Naive thymus-derived CD8-positive, alpha-beta T cell (primary cell): ENCODE data around the gene PTGES2. TPM values are rescaled to one million over a fixed set of nuclear protein-coding genes. Genes with fewer than 3 reads are reported as not detected.

Experiments used
- ATAC-seq, 2 donors: fragments of 150-1000 bp; cut with Tn5 transposase in 1 of 2; sonication (Bioruptor Pico), chemical (Tn5 transposase) in 1 of 2; 1 replicate in 1 of 2; 2 replicates in 1 of 2; pipeline ENCODE4 v1.10.0; 2021; ENCODE audit warnings: mild to moderate bottlenecking in 2 of 2, moderate library complexity in 2 of 2
- POLR2A ChIA-PET: fragments of 350-600 bp; sonication (Branson Sonifier 250); formaldehyde crosslinking; loops from one replicate; lab custom pipeline; 2021; ENCODE audit warnings: antibody characterized with exemption; lab: Charles Lee
- DNase-seq, 10 donors: peaks; one replicate each; pipeline versions ENCODE4 v3.0.0 to v3.0.0-alpha.2; 2020 to 2022
- H3K27ac Mint-ChIP-seq, 10 donors: one replicate each; pipeline ENCODE4 v1.8.0; 2020 to 2022; ENCODE audit warnings: mild to moderate bottlenecking in 10 of 10, mixed read lengths in 10 of 10, moderate library complexity in 4 of 10, inconsistent platforms in 1 of 10
- H3K27me3 Mint-ChIP-seq, 5 donors: one replicate each; pipeline ENCODE4 v1.8.0; 2021 to 2022; ENCODE audit warnings: mixed read lengths in 5 of 5
- H3K36me3 Mint-ChIP-seq, 3 donors: one replicate each; pipeline ENCODE4 v1.8.0; 2020 to 2022; ENCODE audit warnings: mixed read lengths in 3 of 3, mild to moderate bottlenecking in 2 of 3, inconsistent platforms in 1 of 3
- H3K4me1 Mint-ChIP-seq, 4 donors: one replicate each; pipeline ENCODE4 v1.8.0; 2021 to 2022; ENCODE audit warnings: mixed read lengths in 4 of 4
- H3K4me3 Mint-ChIP-seq, 10 donors: one replicate each; pipeline ENCODE4 v1.8.0; 2020 to 2022; ENCODE audit warnings: mild to moderate bottlenecking in 10 of 10, mixed read lengths in 10 of 10, moderate library complexity in 6 of 10, inconsistent platforms in 1 of 10
- H3K9me3 Mint-ChIP-seq, 9 donors: one replicate each; pipeline ENCODE4 v1.8.0; 2020 to 2022; ENCODE audit warnings: mixed read lengths in 9 of 9, mild to moderate bottlenecking in 3 of 9, inconsistent platforms in 1 of 9, moderate library complexity in 1 of 9
- polyA plus RNA-seq, 3 donors: library from polyadenylated mRNA; unstranded; fragments of 300-500 nt; fragmentation: Illumina TruSeq; gene quantifications; one replicate each; pipeline ENCODE4 v1.2.3, GENCODE V29; 2021
- total RNA-seq, 8 experiments: library from RNA in 2 of 8; stranded (reverse) in 2 of 8; gene quantifications; one replicate each; pipeline ENCODE4 v1.2.3 and lab custom pipeline; 2021 to 2026

Gene PTGES2
- total and polyA plus RNA-seq, 5 experiments from 2014 or later = 28.9 to 75.6 (median 49.8) TPM

DNA sequence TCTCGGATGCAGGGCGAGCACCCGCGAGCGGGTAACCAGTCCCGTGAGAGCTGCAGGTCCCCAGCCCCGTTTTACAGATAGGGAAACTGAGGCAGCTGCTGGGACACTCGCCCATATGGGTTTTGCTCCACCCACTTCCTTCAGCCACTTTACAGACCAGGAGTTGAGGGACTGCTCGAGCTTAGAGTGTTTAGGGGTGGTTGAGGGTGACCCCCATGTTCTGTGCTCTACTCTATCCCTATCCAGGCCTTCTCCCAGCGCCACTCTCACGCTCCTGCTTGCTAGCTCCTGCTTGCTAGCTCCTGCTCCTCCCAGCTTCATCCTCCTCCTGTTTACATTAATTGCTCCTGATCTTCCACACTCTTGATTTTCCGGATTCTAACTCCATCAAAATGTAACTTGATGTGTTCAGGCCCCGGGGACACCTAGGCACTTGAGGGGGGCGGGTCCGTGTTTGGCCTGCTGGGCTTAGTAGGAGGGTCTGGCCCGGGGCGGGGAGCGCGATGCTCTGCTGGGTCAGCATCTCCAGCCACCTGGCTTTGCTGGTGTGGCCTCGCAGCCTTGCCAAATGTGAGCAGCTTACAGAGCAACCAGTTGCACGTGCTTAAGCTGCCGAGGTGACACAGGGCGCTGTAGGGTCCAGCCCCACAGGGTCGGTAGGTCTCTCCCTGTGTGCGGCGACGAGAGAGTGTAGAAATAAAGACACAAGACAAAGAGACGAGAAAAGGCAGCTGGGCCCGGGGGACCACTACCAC is 1.5 kb upstream of the PTGES2 start:
- peaks cover 0 to 7% (median 2%) of the 10 kb centered on the region in 3 donors for H3K36me3 Mint-ChIP-seq
- peak overlapping the region; percentile 81 to 100 (median 98) for H3K27ac Mint-ChIP-seq
- POLR2A ChIA-PET = interaction anchor here (0.5 to 2.4 kb wide), 14 partner anchors 11 to 403 kb away, joined by 3 to 14 read pairs (median 4); partner anchors contain the start of genes BBLN, NAIF1, SLC25A25 and SWI5
- peak overlapping the region; percentile 92 to 99 (median 98) for H3K4me3 Mint-ChIP-seq
- peaks cover 20 to 46% (median 34%) of the 10 kb centered on the region in 4 donors for H3K4me1 Mint-ChIP-seq
- no peaks in the 10 kb centered on the region for H3K9me3 Mint-ChIP-seq
- ATAC-seq (no peak), DNase-seq (no peak)
- H3K27me3 Mint-ChIP-seq = peaks cover 0 to 6% (median 0%) of the 10 kb centered on the region in 5 donors

GRCh38 chr9:128127990-128128835 is 684 bp upstream of the PTGES2 start:
- no peaks in the 10 kb centered on the region for H3K9me3 Mint-ChIP-seq
- peaks cover 20 to 46% (median 34%) of the 10 kb centered on the region in 4 donors for H3K4me1 Mint-ChIP-seq
- peak overlapping the region; percentile 98 to 100 (median 99) for H3K27ac Mint-ChIP-seq
- peaks cover 0 to 3% (median 0%) of the 10 kb centered on the region in 5 donors for H3K27me3 Mint-ChIP-seq
- peak; percentile 76 to 85 for ATAC-seq
- peaks cover 0 to 15% (median 2%) of the 10 kb centered on the region in 3 donors for H3K36me3 Mint-ChIP-seq
- POLR2A ChIA-PET = interaction anchor here (0.5 to 2.4 kb wide), 13 partner anchors 11 to 404 kb away, joined by 3 to 14 read pairs (median 4); partner anchors contain the start of genes BBLN, NAIF1, SLC25A25 and SWI5
- peak; percentile 75 to 98 (median 88) for DNase-seq
- H3K4me3 Mint-ChIP-seq = peak overlapping the region; percentile 92 to 99 (median 98)

DNA sequence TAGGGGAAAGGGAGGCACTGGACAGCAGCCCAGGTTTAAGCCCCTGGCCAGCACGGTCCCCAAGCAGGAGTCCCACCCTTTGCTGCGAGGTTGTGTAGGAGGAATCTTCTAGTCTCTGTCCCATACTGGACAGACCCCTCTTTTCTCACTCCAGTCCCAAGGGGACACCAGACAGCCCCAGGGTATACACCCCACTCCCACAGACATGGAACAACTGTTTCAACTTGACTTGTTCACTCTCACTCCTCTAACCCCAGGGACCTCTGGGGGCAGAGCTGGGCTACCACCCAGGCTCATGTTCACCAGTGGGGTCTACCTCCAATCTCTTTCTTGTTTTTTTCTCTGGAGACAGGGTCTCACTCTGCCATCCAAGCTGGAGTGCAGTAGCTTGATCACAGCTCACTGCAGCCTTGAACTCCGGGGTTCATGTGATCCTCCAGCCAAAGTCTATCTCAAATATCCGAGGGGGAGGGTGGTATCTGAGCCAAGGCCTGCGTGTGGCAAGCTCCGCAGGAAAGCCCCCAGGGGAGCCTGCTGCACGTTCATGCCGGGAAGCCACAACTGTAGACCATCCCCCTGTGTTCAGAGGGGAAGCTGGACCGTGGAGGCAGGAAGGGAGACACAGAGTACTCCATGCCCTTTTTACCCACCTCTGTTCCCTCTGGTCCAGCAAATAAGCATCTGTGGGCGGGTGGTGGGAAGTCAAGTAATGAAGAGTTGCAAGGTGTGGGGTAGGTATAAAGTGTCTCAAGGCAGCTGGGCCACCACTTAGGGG is 1.8 kb downstream of the PTGES2 start:
- POLR2A ChIA-PET = interaction anchor here (1.5 kb wide), 1 partner anchor 34 kb away, joined by 5 read pairs; no protein-coding TSS in a partner anchor
- Mint-ChIP-seq H3K36me3 (peaks cover 0 to 34% (median 2%) of the 10 kb centered on the region in 3 donors), H3K4me1 (peaks cover 20 to 46% (median 34%) of the 10 kb centered on the region in 4 donors), H3K9me3 (no peaks in the 10 kb centered on the region), H3K27ac (peak overlapping the region; percentile 47 to 82 (median 74)), H3K27me3 (no peaks in the 10 kb centered on the region), H3K4me3 (peak overlapping the region; percentile 77 to 99 (median 84))
- no peak for ATAC-seq
- no peak for DNase-seq

DNA sequence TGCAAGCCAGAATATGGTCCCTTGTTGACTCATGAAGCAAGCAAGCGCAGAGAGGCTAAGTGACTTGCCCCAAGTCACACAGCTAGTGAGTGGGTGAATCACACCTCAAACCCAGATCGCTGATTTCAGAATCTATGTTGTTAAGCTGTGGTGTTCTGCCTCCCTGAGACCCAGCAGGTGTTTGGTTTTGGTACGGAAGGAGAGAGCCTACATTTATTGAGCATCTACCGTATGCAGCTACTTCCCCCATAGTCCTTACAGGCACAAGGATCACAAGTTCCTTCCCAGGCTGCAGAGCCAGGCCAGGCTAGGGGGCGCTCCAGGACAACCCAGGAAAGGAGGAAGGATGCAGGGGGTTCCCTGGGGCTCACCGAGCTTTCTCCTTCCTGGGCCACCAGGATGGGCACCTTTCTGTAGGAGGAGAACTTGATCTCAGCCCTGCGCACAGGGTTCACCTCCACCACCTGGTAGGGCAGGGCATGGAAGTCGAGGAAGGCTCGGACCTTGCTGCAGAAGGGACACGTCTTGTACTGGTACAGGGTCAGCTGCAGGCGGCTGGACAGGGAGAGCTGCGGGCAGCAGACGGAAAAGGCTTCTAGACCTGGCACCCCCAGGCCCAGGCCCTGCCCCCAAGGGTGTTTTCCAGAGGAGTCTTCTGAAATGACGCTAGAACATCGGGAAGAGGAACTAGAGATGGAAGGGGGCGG is 2.5 kb downstream of the PTGES2 start:
- Mint-ChIP-seq H3K4me3 (peak overlapping the region; percentile 42 to 99 (median 64)), H3K27ac (peak overlapping the region; percentile 29 to 85 (median 54))

DNA sequence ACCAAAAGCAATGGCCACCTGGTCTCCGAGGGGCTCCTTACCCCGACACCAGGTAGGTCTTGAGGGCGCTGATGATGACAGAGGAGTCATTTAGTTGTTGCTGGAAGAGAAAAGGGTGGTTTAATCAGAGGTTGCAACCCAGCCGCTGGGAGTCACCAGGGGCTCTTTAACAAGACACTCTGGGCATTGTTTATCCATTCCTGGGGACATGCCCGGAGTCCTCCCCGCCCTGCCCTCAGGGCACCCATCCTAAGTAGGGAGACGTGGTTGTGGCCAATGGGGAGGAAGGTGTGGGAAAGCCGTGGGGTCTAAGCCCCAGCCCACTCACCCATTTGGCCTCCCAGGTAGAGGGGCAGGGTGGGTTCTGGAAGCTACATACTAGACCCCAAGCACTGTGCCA is 3.1 kb downstream of the PTGES2 start:
- ATAC-seq = no peak
- Mint-ChIP-seq H3K9me3 (no peaks in the 10 kb centered on the region), H3K4me1 (peaks cover 19 to 37% (median 29%) of the 10 kb centered on the region in 4 donors), H3K27ac (peak overlapping the region in 5 of 10 donors; percentile 41 to 85 (median 60)), H3K36me3 (peaks cover 0 to 34% (median 2%) of the 10 kb centered on the region in 3 donors), H3K27me3 (no peaks in the 10 kb centered on the region), H3K4me3 (peak overlapping the region in 5 of 10 donors; percentile 38 to 91 (median 48))
- POLR2A ChIA-PET = no interaction called here
- DNase-seq = no peak

More for the DNA sequence above, 2.5 kb downstream of the PTGES2 start:
- DNase-seq = peak in 2 of 10 donors; percentile 18 to 34
- peaks cover 0 to 34% (median 2%) of the 10 kb centered on the region in 3 donors for H3K36me3 Mint-ChIP-seq
- H3K27me3 Mint-ChIP-seq = no peaks in the 10 kb centered on the region
- H3K4me1 Mint-ChIP-seq = peaks cover 20 to 43% (median 33%) of the 10 kb centered on the region in 4 donors
- POLR2A ChIA-PET = interaction anchor here (1.5 kb wide), 1 partner anchor 35 kb away, joined by 5 read pairs; no protein-coding TSS in a partner anchor
- ATAC-seq = no peak
- no peaks in the 10 kb centered on the region for H3K9me3 Mint-ChIP-seq

GRCh38 chr9:128123451-128124080 is 4.0 kb downstream of the PTGES2 start:
- Mint-ChIP-seq H3K4me1 (peaks cover 12 to 31% (median 23%) of the 10 kb centered on the region in 4 donors), H3K4me3 (no peak overlapping the region)
- POLR2A ChIA-PET = no interaction called here

DNA sequence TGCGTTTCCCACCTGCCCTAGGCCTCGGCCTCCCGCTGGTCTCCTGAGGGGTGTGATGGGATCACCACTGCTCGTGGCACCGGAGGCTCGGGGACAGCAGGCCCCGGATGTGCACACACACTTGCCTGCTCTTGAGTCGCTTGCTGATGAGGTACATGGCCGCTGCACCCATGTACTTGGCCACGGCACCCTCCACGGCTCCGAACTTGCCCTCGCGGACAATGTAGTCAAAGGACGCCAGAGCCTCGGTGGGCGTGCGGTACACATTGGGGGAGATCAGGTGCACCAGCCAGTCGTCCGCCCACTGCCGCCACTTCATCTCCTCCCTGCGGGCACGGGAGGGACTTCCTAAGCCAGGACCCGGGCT is 4.7 kb downstream of the PTGES2 start:
- Mint-ChIP-seq H3K27me3 (no peaks in the 10 kb centered on the region), H3K4me3 (no peak overlapping the region), H3K36me3 (peaks cover 0 to 34% (median 2%) of the 10 kb centered on the region in 3 donors), H3K9me3 (no peaks in the 10 kb centered on the region), H3K27ac (no peak overlapping the region), H3K4me1 (peaks cover 9 to 30% (median 26%) of the 10 kb centered on the region in 4 donors)
- no peak for ATAC-seq
- POLR2A ChIA-PET = no interaction called here
- DNase-seq = peak in 1 of 10 donors; percentile 53

More at GRCh38 chr9:128123451-128124080, 4.0 kb downstream of the PTGES2 start:
- Mint-ChIP-seq H3K27me3 (no peaks in the 10 kb centered on the region), H3K27ac (peak overlapping the region in 1 of 10 donors; percentile 18), H3K36me3 (peaks cover 0 to 34% (median 2%) of the 10 kb centered on the region in 3 donors), H3K9me3 (no peaks in the 10 kb centered on the region)
- DNase-seq (peak in 1 of 10 donors; percentile 30), ATAC-seq (no peak)

DNA sequence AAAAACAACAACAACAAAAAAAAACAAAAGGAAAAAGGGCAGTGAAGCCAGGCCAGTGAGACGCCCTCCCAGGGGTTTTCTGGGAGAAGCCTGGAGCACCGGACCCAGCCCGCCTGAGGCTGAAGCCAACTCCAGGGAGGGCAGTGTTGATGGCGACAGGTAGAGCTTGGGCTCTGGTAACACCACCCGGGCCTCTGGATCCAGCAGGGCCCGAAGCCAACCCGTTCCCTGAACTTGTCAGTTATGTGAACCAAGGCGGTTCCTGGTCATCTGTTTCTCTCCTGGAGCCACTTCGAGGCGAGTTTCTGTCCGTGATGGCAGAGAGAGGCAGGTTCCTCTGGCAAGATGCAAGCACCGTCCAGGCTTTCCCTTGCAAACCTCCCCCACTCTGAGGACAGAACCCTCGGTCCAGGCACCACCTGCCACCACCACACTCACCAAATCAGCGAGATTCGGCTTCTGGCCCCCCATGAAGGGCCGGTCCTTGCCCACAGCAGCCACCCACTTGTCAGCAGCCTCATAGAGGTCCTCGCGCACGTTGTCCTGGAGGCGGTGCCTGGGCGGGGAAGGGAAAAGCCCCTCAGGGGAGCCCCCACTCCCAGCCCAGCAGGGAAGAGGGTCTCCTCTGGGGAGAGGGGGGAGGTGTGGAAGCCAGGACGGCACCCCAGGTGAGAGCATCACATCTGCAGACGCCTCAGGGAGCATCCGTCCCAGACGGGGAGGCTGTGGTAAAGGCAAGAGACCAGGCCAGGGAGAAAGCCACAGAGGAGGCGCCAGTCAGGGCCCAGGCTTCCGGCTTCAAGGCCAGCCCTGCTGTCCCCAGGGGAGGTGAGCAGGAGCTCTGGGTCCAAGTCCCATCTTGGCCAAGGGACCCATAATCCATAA is 5.4 kb downstream of the PTGES2 start:
- peaks cover 0 to 34% (median 2%) of the 10 kb centered on the region in 3 donors for H3K36me3 Mint-ChIP-seq
- peaks cover 11 to 34% (median 30%) of the 10 kb centered on the region in 4 donors for H3K4me1 Mint-ChIP-seq
- no peaks in the 10 kb centered on the region for H3K27me3 Mint-ChIP-seq
- H3K27ac Mint-ChIP-seq = no peak overlapping the region
- POLR2A ChIA-PET = interaction anchor here (0.7 kb wide), 1 partner anchor 20 kb away, joined by 3 read pairs; no protein-coding TSS in a partner anchor
- no peak for ATAC-seq
- DNase-seq = no peak
- no peak overlapping the region for H3K4me3 Mint-ChIP-seq
- H3K9me3 Mint-ChIP-seq = no peaks in the 10 kb centered on the region

GRCh38 chr9:128121466-128121810 is 6.1 kb downstream of the PTGES2 start:
- H3K36me3 Mint-ChIP-seq = peaks cover 0 to 34% (median 2%) of the 10 kb centered on the region in 3 donors
- no peak overlapping the region for H3K4me3 Mint-ChIP-seq

More at GRCh38 chr9:128121466-128121810, 6.1 kb downstream of the PTGES2 start:
- no peak for ATAC-seq
- no peak for DNase-seq
- Mint-ChIP-seq H3K9me3 (no peaks in the 10 kb centered on the region), H3K27ac (no peak overlapping the region), H3K27me3 (no peaks in the 10 kb centered on the region), H3K4me1 (peaks cover 11 to 32% (median 29%) of the 10 kb centered on the region in 4 donors)
- POLR2A ChIA-PET = interaction anchor here (0.7 kb wide), 1 partner anchor 20 kb away, joined by 3 read pairs; no protein-coding TSS in a partner anchor
